Epithelial cell of proximal tubule (primary cell): ENCODE measurements around the gene SIGLEC15. TPM values are rescaled to one million over a fixed set of nuclear protein-coding genes. Genes with fewer than 3 reads are reported as not detected.

ENCODE experiments used
- DNase-seq: peaks from one replicate; pipeline ENCODE4 v3.0.0-alpha.2; 2011; ENCODE audit warnings: low read depth
- H3K4me3 ChIP-seq: 2 replicates; pipeline ENCODE4 v1.5.1; 2011; ENCODE audit warnings: low read depth, mild to moderate bottlenecking, low read length
- CTCF ChIP-seq: conservative IDR thresholded peaks from 2 replicates; pipeline ENCODE4 v1.5.1; 2012; ENCODE audit warnings: low read depth, mild to moderate bottlenecking, low read length
- total RNA-seq: library from RNA; depleted of rRNA; stranded (reverse); fragments of >200 nt; gene quantifications from 2 replicates; pipeline ENCODE4 v1.2.3, GENCODE V29; 2015

SIGLEC15 gene
- total RNA-seq, 1 donor from 2014 or later = 9.4 TPM

DNA sequence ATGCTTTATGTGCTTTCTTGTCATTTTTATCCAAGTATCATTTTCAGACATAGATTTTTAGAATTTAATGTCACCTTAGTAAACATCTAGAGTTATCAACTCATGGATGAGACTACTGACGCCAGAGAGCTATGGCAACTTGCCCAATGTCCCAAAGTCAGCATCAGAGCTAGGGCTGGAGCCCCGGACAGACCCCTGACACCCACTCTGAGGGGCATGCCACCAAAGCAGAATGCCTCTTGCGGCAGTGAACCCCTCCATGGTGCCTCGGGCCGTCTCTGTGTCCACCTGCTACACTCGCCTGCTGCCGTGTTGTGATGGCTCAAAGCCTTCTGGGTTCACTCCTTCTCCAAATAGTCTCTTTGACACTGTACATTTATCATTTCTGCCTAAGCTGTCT lies 5.4 kb downstream of the SIGLEC15 start:
- TF ChIP-seq CTCF = no peak
- DNase-seq = no peak
- H3K4me3 ChIP-seq = no peak overlapping the region

- no peak overlapping the region for H3K4me3 ChIP-seq
- no peak for TF ChIP-seq CTCF
- DNase-seq = no peak
Observed at GRCh38 chr18:45833846-45834245, 8.4 kb downstream of the SIGLEC15 start.

DNA sequence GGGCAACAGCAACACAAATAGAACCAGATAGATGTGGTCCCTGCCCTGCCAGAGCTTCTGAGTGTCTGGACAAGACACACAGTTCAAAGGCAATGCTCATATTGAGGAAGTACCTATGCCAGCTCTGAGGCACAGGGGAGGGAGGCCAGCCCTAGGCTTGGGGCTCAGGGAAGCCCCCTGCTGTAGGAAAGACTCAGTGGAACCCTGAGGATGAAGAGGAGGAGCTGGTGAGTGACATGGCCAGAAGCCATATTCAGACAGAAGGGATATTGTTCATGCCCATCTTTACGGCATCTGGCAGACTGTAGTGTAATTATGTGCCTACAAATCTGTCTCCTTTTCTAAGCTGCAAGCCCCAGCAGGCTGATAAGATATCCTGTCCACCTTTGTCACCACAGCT lies 8.8 kb downstream of the SIGLEC15 start:
- no peak overlapping the region for H3K4me3 ChIP-seq
- no peak for TF ChIP-seq CTCF
- no peak for DNase-seq

DNA sequence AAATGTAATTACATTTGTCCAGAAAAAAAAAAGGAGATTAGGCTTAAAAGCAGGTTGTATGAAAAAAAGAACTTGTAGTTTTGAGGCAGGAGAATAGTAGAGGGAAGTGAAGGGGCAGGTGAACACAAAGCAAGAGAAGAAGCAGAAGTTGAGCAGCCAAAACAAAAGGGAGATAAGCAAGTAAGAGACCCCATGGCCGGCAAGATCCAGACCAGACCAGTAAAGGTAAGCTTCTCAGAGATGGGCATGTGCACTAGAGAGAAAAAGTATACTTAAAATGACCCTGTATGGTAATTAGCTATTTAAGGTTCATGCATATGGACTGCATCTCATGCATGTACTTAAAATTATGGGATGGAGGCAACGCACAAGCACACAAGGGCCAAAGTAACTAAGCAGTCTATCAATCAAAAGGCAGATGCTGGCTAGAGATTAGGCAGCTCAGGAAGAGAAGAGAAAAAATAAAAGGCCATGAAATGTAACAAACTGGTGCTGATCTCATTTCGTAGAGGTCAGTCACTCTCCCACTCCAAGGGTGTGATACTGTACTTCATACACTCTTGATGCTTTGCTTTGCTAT lies 9.7 kb downstream of the SIGLEC15 start:
- H3K4me3 ChIP-seq = no peak overlapping the region
- no peak for TF ChIP-seq CTCF
- no peak for DNase-seq

DNA sequence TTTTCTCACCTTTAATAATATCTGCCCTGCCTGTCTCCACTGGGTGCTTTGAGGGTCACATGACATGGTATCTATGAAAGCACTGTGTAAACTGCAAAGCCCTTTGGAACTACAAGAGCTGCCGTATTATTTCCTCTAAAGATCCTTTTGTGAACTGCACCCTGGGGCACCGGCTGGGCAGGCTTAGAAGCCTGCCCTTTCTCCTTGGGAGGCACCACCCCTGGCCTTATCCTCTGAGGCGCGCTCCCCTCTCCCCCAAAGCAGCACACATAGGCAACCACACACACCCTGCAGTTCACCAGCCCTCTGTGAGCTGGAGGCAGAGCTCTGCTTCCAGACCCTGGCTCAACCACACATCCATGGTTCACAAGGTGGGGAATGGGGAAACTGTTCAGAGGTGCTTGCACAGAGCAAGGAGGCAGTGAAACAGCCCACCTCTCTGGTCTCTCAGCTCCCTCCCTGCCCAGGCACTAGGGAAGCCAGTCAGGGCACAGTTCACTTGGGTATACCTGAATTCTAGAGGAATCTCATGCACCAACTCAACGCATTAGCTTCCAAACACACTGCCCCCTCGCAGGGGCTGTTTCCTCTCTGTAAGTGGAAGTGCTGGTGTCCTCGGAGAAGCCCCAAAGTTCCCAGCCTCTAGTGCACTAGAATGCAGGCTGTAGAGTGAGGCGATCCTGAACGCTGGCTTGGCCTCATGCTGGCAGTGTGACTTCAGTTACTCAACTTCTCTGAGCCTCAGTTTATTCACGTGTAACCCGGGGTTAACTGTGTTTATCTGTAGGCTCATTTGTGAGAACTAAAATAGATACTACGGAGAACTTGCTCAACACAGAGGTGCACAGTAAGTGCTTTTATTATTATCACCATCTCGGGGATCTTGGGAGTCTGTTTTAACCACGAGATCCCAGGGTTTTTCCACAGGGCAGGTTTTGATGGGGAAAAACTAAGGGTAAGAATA lies 11.0 kb downstream of the SIGLEC15 start:
- no peak for DNase-seq
- TF ChIP-seq CTCF = no peak
- H3K4me3 ChIP-seq = no peak overlapping the region

DNA sequence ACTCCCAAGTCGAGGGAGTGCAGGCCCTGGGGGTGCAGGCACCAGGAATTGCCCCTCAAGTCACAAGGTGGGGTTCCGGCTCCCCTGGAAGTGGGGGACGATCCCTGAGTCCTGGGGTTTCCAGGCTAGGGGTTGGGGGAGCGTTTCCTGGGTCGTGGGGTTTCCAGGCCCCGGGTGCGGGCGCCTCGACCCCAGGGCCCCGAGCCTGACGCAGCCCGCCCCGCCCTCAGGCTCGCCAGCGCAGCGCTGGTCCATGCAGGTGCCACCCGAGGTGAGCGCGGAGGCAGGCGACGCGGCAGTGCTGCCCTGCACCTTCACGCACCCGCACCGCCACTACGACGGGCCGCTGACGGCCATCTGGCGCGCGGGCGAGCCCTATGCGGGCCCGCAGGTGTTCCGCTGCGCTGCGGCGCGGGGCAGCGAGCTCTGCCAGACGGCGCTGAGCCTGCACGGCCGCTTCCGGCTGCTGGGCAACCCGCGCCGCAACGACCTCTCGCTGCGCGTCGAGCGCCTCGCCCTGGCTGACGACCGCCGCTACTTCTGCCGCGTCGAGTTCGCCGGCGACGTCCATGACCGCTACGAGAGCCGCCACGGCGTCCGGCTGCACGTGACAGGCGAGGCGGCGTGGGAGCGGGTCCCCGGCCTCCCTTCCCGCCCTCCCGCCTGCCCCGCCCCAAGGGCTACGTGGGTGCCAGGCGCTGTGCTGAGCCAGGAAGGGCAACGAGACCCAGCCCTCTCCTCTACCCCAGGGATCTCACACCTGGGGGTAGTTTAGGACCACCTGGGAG lies 12.0 kb downstream of the SIGLEC15 start:
- DNase-seq = no peak
- peak overlapping the region; percentile 23 for H3K4me3 ChIP-seq
- TF ChIP-seq CTCF = peak; percentile 24
